GM10248 (cell line): ENCODE results near the gene DNAJC7.

Source experiments
- CTCF ChIA-PET: fragments of 300-600 bp; sonication (Branson Sonifier 250); formaldehyde crosslinking; extraction: SDS; loops from one replicate; lab custom pipeline; 2021; ENCODE audit warnings: antibody characterized with exemption; lab: Yijun Ruan, JAX
- POLR2A ChIA-PET: fragments of 350-650 bp; sonication (Branson Sonifier 250); formaldehyde crosslinking; extraction: SDS; loops from one replicate; lab custom pipeline; 2020; ENCODE audit warnings: antibody characterized with exemption; lab: Yijun Ruan, JAX
- DNase-seq: peaks from one replicate; pipeline ENCODE4 v3.0.0; 2012; ENCODE audit errors: extremely low spot score
- CTCF ChIP-seq: IDR thresholded peaks from 2 replicates; pipeline ENCODE4 v1.5.1; 2012; ENCODE audit warnings: mild to moderate bottlenecking, low read depth; ENCODE audit errors: extremely low read depth, missing control alignments, control extremely low read depth

Gene DNAJC7

GRCh38 chr17:42045719-42046118 lies 28.5 kb upstream of the DNAJC7 start:
- no peak for DNase-seq
- no peak for TF ChIP-seq CTCF
- ChIA-PET POLR2A (no interaction called here), CTCF (interaction anchor here (0.8 to 3.2 kb wide), 7 partner anchors 10 to 115 kb away, joined by 3 to 16 read pairs (median 3); partner anchors contain the start of gene ODAD4)

GRCh38 chr17:42042598-42043319 lies 25.5 kb upstream of the DNAJC7 start:
- ChIA-PET POLR2A (no interaction called here), CTCF (interaction anchor here (0.9 to 9.8 kb wide), 2 partner anchors 18 to 23 kb away, joined by 3 to 77 read pairs; no protein-coding TSS in a partner anchor)
- no peak for TF ChIP-seq CTCF
- no peak for DNase-seq

- DNase-seq = no peak
- POLR2A ChIA-PET = interaction anchor here (1.6 kb wide), 1 partner anchor 22 kb away, joined by 4 read pairs; the partner anchor contains the start of gene NKIRAS2
- TF ChIP-seq CTCF = no peak
- CTCF ChIA-PET = interaction anchor here (0.8 to 9.8 kb wide), 11 partner anchors 8 to 57 kb away, joined by 3 to 77 read pairs (median 6); partner anchors contain the start of genes DNAJC7 and NKIRAS2
Observed at GRCh38 chr17:42041619-42042018, 24.4 kb upstream of the DNAJC7 start.

GRCh38 chr17:42040818-42041217 lies 23.6 kb upstream of the DNAJC7 start:
- no peak for TF ChIP-seq CTCF
- POLR2A ChIA-PET = interaction anchor here (1.6 kb wide), 1 partner anchor 21 kb away, joined by 4 read pairs; the partner anchor contains the start of gene NKIRAS2
- CTCF ChIA-PET = interaction anchor here (1.1 to 9.8 kb wide), 9 partner anchors 9 to 58 kb away, joined by 3 to 77 read pairs (median 8); partner anchors contain the start of gene NKIRAS2
- no peak for DNase-seq

GRCh38 chr17:42039794-42040763 lies 22.8 kb upstream of the DNAJC7 start:
- POLR2A ChIA-PET = interaction anchor here (0.6 to 1.6 kb wide), 3 partner anchors 9 to 20 kb away, joined by 3 to 4 read pairs (median 4); partner anchors contain the start of gene NKIRAS2
- TF ChIP-seq CTCF = no peak
- DNase-seq = no peak
- CTCF ChIA-PET = interaction anchor here (0.7 to 9.8 kb wide), 11 partner anchors 9 to 59 kb away, joined by 3 to 77 read pairs (median 6); partner anchors contain the start of gene NKIRAS2
